C4-2B (cell line): Measurements from ENCODE around the gene KRTAP5-1.

Source experiments
- H3K27ac ChIP-seq: fragments of 450-650 bp; 2 replicates; pipeline ENCODE4 v1.5.1; 2017
- CTCF ChIP-seq: fragments of 450-650 bp; conservative IDR thresholded peaks from 2 replicates; pipeline ENCODE4 v1.5.1; 2017; ENCODE audit warnings: mild to moderate bottlenecking
- ZFX ChIP-seq: fragments of 450-650 bp; IDR thresholded peaks from 2 replicates; pipeline ENCODE4 v1.6.1; 2017

Gene KRTAP5-1

GRCh38 chr11:1568441-1568911 lies 16.6 kb downstream of the KRTAP5-1 start:
- H3K27ac ChIP-seq: no peak overlapping the region
- no peak for TF ChIP-seq CTCF
- no peak for TF ChIP-seq ZFX

- H3K27ac ChIP-seq: no peak overlapping the region
- TF ChIP-seq ZFX (no peak), CTCF (no peak)
These were observed 17.4 kb downstream of the KRTAP5-1 start for GRCh38 chr11:1567721-1568100.

- TF ChIP-seq CTCF (no peak; the same call in 1 of the 2 replicates), ZFX (no peak)
These were observed 17.9 kb downstream of the KRTAP5-1 start for GRCh38 chr11:1567052-1567720.

GRCh38 chr11:1566381-1567051 lies 18.6 kb downstream of the KRTAP5-1 start:
- TF ChIP-seq ZFX (no peak), CTCF (no peak)
- no peak overlapping the region for H3K27ac ChIP-seq

More at GRCh38 chr11:1567052-1567720, 17.9 kb downstream of the KRTAP5-1 start:
- no peak overlapping the region for H3K27ac ChIP-seq

- H3K27ac ChIP-seq: no peak overlapping the region
- TF ChIP-seq CTCF (no peak), ZFX (no peak)
These were observed 19.2 kb downstream of the KRTAP5-1 start for GRCh38 chr11:1565904-1566247.

- no peak overlapping the region for H3K27ac ChIP-seq
- no peak for TF ChIP-seq CTCF
- no peak for TF ChIP-seq ZFX
These were observed 19.7 kb downstream of the KRTAP5-1 start for GRCh38 chr11:1565173-1565903.

- H3K27ac ChIP-seq: no peak overlapping the region
- no peak for TF ChIP-seq CTCF
- no peak for TF ChIP-seq ZFX
These were observed 20.4 kb downstream of the KRTAP5-1 start for GRCh38 chr11:1564535-1565172.
